Occipital lobe (tissue), 1 donor: ENCODE measurements around the gene PITPNM2. TPM values are rescaled to one million over a fixed set of nuclear protein-coding genes. Genes with fewer than 3 reads are reported as not detected.

Experiments used
- total RNA-seq: library from RNA; depleted of rRNA; stranded (reverse); fragments of >200 nt; gene quantifications from one replicate; pipeline ENCODE4 v1.2.3, GENCODE V29; 2014

Gene PITPNM2
- total RNA-seq, 1 donor from 2014 or later = 9.0 TPM

Other genes starting within 250 kb of the PITPNM2 start
- 21.2 TPM for gene ABCB9, start 184.6 kb downstream of the PITPNM2 start, total RNA-seq
- gene OGFOD2, start 175.8 kb downstream of the PITPNM2 start, total RNA-seq = 3.3 TPM
- 26.7 TPM for gene ARL6IP4, start 170.4 kb downstream of the PITPNM2 start, total RNA-seq
- 101 TPM for gene MPHOSPH9, start 82.1 kb upstream of the PITPNM2 start, total RNA-seq
- 13.9 TPM for gene MTRFR, start 82.3 kb upstream of the PITPNM2 start, total RNA-seq
- gene CDK2AP1, start 120.8 kb upstream of the PITPNM2 start, total RNA-seq = 75.0 TPM
- gene SBNO1, start 213.8 kb upstream of the PITPNM2 start, total RNA-seq = 48.4 TPM
- gene KMT5A, start 233.0 kb upstream of the PITPNM2 start, total RNA-seq = 31.5 TPM